HG02840 (cell line): ENCODE measurements around the gene SERPINB2.
"Not testable (repeated sequence)": the region's sequence is repeated elsewhere in the genome, so short reads cannot be mapped to it uniquely, and the experiment has no call there.

Experiments used
- ATAC-seq: cut with Tn5 transposase; IDR thresholded peaks from one replicate; pipeline ENCODE4 v1.9.1; 2021; ENCODE audit warnings: mild to moderate bottlenecking, moderate library complexity, moderate number of reproducible peaks; ENCODE audit not compliant: unreplicated experiment, low FRiP score

Gene SERPINB2

DNA sequence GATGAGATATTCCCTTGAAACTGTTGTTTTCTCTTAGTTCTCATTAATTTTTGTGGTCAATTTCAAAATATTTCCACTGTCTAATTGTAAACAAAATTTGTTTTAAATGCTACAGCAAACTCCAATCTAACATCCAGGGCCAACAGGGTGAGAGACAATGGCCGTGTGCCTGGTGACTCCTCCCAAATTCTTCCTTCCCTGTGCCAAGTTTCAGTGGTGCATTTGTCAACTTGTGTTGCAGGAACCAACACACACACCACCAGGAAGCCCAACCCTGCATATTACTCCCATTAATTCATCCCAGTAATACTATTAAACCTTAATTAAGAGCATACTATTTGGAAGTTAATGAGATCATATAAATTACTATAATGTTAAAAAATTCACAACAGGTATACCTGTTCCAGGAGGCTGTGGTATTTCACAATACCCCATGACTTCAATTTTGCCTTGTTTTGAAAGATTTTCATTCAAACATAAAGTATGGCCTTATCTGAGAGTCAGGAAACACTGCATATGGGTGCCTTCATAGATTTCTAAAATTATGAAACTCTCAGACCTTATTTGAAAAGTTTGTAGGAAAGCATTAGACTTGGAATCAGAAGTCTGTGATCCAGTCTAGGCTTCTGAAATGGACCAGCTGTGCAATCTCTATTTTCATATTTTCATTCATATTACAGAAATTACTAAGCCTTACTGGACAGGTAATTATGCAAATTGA, 1.1 kb downstream of the SERPINB2 start:
- ATAC-seq: no peak

DNA sequence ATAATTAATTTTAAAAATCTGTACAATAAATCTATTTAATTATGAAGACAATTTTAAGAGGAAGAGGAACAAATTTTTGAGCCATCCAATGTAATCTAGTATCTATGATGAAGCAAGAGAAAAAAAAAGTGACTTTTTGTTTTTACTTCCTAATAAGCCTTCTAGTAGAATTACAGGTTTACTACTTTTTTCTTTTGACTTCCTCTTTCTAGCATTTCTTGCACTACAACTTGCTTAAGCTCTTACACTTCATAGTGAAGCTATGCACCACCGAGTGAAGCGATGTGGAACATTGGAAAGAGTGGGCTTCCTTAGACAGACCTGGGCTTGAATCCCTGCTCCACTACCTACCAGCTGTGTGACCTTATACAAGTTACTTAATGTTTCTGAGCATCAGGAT, 2.1 kb downstream of the SERPINB2 start:
- no peak for ATAC-seq

DNA sequence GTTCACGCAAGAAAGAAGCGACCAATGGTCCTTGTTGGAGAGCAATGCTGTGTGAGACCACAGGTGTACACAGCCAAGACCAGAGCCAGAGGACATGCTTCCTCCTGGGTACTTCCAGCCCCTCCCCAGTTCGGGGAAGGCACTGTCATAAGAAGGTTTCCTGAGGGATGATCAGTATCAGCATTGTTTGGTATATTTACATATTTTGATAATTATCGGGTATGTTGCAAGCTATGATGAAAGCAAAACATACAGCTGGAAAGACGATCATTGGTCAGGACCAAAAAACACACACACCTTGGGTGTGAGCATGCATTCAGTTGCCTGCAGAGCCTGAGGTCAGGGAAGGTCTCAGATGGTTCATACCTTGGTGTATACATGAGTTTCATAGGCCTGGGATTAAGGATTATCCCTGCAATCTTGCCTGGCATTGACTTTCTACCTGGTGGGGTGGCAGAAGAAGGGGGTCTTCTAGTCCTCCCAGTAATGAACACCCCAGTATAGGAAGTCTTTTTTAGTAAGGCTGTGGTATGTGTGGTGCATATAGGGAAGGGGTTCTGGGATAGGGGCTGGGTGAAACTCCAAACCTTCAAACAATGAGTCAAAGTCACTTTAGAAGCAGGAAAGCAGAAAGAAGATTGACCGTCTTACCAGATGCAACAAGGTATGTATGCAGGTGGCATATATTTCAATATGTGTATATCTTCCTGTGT, 2.9 kb downstream of the SERPINB2 start:
- no peak for ATAC-seq

DNA sequence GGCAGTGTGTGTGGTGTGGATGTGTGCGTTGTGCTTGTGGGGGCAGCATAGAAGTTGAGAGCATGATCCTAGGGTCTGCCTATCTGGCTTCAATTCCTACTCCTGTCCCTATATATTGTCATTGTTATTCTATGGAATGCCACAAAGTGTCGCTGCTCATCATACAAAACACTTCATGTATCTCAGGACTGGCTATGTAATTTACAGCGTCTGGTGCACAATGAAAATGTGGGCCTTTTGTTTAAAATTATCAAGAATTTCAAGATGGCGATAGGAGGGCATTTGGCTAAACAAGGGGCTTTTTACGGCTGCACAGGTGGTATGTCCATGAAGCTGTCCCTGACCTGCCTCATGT, 3.4 kb downstream of the SERPINB2 start:
- no peak for ATAC-seq

DNA sequence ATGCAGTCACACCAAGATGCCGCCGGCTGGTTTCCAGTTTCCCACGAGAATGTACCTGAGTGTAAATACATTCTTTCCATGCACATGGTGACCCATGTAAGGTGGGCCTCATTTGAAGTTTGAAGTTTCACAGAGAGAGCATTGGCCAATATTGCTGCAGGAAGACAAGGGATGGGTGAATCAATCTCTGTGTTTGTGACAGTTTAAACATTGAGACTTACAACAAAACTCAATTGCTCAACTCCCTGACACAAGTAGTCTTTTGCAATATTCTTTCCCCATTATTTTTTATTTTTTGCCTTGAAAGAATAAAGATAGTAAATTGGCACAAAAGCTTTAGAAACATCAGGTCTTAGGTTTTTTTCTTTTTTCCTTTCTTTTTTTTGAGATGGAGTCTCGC, 5.1 kb downstream of the SERPINB2 start:
- ATAC-seq: no peak

DNA sequence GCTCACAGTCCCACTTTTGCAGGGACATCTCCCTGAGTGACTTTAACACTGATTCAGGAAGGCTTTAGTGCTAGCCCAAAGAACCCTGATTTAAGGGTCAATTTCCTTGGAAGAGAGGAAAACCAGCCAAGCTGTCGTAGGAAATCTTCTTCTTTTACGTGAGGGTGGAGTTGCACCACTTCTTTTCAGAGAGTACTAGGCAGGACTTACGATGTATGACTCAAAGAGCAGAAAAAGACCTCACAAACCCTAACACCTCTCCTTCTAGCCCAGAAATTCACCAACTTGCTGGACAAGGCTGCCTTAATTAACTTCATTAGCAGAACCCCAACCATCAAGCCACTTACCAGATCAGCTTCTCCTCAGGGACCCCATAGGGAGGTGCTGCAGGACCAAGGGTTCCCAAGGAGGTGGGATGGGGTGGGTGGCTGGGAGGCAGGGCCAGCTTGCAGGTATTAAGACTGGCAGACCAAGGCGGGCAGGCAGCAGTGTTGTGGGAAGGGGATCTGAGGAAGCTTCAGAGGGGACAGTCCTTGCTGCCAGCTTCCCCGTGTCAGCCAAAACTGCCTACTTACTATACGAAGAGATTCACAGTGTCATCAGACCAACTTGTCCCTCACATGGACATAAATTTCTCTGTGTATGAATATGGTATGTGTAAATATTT, 6.7 kb downstream of the SERPINB2 start:
- ATAC-seq: no peak

DNA sequence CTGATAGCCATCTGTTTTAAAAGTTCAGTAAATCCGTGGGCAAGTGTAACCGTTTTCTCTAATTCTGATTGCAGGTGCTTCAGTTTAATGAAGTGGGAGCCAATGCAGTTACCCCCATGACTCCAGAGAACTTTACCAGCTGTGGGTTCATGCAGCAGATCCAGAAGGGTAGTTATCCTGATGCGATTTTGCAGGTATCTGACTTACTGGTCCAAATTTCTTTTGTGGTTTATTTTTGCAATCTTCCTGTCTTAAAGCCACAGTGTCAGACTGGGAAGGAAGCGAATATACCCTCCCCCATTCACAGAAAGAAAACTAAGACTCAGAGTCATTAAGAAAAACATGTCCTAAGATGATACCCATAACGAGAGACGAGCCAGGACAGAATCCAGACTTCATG, 7.7 kb downstream of the SERPINB2 start:
- no peak for ATAC-seq

DNA sequence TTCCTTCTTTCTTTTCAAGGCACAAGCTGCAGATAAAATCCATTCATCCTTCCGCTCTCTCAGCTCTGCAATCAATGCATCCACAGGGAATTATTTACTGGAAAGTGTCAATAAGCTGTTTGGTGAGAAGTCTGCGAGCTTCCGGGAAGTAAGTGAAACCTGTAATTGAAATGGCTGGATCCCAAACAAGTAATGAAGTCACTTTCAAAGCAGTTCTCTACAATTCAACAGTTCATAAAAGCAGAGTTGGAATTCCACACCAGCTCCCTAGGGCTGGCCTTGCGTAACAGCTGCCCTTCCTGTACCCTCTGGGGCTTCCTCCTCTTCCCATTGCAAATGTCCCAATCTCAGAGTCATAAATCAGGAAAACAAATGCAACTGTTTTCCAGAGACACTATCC, 9.6 kb downstream of the SERPINB2 start:
- no peak for ATAC-seq

DNA sequence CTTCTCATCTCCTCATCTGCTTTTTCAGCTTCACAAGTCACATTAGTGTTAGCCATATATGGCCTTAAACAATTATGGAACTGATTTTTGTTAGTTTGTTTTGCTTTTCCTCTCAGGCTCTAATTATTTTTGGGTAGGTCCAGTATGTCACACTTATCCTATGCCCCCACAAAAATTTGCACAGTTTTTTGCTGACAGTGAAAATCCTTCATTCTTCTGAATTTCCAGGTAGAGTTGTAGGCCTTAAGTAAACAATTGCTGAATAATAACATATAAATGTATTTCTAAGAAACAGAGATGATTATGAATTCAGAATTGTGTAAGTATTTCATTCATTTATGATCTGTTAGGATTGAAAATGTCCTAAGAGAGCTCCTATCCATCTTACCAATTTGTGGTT, 11.7 kb downstream of the SERPINB2 start:
- no peak for ATAC-seq

DNA sequence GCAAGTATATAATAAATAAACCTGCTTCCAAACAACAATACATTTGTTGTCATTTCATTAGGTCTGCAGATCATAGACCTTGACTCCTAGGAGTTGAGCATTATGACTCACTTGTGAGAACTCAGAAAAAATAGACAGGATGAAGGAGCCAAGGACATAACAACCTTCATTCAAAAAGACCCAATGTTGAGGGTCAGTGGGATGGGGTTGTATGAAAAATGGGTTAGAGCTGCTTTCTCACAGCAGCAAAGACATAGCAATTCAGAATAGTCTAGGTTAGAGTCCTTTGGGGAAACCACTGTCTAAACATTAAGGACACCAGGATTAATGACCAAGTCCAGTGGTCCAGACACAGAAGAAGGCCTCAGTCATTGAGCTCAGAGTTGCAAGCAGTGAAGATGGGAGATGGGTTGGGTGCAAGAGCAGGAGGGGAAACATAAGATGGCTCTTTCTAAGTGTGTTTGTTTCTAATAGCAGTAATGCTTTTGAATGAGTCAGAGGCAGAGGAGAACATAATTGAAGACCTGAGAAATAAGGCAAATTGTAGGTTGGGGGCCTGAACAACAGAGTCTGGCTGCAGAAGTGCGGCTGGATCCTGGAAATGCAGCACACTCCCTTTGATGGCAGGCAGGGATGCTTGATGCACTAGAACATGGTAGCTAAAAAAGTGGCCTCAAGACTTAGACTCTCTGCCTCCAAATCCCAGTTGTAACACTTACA, 16.5 kb downstream of the SERPINB2 start:
- ATAC-seq: no peak

DNA sequence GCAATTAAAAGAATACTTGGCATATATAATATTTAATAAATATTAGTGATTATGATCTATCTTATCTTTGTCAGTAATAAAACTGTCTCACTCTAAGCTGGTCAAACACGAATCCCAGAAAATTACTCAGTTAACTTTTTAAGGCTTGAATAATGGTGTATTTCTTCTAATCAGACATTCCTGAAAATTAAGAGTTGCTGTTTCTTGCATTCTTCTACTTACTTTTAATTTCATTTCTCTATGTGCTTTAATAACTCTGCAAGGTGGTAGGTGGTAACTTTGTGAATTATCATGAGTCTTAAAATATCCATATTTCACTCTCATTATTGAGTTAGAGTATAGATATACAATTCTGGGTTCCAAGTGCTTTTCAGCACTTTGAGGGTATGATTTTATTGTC, 17.2 kb downstream of the SERPINB2 start:
- ATAC-seq: no peak

DNA sequence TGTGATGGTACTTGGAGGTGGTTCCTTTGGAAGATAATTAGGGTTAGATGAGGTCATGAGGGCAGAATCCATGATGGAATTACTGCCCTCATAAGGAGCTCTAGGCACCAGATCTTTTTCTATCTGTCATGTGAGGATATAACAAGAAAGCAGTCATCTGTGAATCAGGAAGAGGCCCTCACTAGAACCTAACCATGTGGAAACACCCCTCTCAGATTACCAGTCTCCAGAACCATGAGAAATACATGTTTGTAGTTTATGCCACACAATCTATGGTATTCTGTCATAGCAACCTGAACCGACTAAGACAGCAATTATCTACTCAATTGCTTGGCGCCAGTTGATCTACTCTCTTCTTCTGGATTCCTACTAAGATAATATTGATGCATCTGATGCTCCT, 17.9 kb downstream of the SERPINB2 start:
- ATAC-seq: no peak

DNA sequence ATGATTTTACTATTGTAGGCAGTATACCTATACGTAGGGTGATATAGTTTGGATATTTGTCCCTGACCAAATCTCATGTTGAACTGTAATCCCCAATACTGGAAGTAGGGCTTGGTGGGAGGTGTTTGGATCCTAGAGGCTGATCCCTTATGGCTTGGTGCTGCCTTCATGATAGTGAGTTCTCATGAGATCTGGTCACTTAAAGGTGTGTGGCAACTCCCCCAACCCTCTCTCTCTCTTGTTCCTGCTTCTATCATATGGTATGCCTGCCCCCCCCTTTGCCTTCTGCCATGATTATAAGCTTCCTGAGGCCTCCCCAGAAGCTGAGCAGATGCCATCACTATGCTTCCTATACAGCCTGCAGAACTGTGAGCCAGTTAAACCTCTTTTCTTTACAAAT, 18.6 kb downstream of the SERPINB2 start:
- no peak for ATAC-seq

DNA sequence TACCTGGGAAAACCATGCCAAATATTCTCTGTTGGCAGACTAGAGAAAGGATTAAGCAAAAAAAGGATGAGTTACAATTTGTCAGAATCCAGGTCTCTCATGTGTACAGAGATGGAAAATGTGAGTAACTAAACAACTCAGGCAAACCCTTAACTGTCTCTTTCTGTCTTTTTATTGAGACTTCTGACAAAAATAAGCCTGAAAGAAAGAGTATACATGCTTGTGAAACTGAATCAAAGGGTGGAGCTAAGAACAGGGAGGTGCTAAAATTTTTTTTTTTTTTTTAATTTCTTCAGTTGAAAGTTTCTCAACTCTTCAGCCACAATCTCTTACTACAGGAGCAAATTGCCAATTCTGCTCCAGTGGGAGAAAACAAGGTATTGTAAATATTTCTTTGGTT, 20.2 kb downstream of the SERPINB2 start, which contains the start of gene SERPINB10:
SERPINB10 (plus strand) TSS at position 295 of the 400 bp plus-strand sequence. CDS start 7,553 bp downstream, outside the sequence.
- peak; percentile 52 for ATAC-seq

DNA sequence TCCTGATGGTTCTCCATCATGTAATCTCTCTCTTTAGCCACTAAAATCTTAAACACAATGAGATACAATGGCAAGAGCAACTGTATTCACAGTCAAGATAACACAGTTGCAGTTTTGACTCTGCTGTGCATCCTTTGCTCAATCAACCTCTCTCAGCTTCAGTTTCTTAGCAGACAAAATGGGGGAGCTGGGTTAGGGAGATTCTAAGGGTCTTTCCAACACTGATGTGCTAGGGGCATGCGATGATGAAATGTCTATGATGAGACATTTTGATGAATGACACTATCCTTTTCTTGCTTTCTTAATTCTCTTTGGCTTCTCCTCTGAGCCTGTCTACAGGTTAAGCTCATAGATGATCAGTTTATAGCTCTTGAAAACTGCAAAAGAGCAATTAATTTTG, 21.4 kb downstream of the SERPINB2 start:
- no peak for ATAC-seq

DNA sequence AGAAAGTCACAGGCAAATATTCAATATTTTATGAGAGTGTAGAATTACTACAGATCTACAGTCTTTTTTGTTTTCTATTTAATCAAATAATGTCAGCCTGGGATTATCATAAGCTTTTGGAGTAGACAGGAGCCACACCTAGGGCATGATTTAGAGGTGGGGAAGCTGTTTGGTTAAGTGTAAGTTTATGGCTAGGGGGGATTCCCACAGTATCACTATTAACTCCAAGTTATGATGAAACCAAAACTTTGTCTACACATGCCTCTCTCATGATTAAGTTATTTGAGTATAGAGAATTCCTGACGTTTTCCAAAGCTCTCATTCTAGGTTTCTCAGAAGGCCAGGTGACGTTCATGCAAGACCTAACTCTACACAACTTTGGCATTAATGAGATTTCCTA, 22.4 kb downstream of the SERPINB2 start:
- ATAC-seq: peak; percentile 76

DNA sequence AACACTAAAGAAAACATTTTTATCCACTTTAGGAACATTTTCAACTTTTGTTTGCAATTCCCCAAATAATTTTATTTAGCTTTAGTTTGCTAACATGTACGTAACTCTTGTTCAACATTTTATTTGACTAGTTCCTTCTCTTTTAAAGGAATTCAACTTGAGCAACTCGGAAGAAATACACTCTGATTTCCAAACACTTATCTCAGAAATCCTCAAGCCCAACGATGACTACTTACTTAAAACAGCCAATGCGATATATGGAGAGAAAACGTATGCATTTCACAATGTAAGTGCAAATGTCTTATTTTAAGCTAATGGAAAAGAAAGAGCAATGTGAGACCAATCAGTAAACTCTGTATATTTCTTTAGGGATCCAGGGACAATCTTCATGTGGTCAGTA, 30.3 kb downstream of the SERPINB2 start:
- ATAC-seq: no peak

DNA sequence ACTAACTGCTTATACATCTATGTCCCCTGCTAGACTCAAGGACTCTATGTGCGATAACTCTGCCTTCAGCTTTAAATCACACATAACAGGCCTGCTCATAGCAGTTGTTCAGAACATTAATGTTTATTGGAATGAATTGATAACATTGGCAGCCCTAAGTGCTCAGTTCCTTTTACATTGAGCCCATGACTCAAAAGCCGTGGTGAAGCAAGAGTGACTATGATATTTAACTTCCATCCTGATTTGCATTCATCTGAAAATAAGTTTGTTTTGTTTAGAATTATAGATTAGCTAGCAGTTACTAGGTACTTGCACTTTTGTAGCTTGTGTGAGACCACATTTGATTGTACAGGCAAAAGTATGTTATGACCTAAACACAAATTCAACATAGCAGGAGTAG, 34.5 kb downstream of the SERPINB2 start:
- ATAC-seq: no peak

DNA sequence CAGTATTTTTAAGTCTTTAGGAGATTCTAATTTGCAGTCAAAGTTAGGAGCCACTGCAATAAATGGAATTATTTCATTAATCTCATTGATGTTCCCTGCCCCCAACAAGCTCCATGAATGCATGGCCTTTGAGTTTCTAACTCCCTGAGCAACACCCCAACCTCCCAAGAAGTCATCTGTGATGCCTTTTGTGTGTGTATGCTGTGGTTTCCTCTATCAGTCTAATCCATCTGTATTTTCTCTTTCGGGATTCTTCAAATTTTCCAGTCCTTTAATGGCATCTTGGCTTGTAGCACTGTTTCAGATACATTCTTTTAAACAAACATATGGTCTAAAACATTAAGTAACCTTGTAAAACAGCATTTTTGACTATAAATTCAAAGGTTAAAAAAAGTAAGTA, 37.0 kb downstream of the SERPINB2 start:
- no peak for ATAC-seq

DNA sequence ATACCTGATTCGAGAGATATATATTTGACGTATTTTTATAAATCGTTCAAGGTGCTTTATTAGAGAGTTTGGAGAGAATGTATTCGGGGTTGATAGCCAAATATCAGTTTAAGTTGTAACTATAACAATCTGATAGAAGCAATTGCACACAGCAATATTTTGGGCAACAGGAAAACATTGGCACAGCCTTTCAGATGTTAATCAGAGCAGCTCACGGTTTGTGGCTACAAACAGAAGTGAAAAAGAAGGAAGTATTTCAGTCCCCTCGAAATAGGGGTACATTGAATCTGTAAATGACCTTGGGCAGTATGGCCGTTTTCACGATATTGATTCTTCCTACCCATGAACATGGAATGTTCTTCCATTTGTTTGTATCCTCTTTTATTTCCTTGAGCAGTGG, 40.8 kb downstream of the SERPINB2 start:
- ATAC-seq: no peak

DNA sequence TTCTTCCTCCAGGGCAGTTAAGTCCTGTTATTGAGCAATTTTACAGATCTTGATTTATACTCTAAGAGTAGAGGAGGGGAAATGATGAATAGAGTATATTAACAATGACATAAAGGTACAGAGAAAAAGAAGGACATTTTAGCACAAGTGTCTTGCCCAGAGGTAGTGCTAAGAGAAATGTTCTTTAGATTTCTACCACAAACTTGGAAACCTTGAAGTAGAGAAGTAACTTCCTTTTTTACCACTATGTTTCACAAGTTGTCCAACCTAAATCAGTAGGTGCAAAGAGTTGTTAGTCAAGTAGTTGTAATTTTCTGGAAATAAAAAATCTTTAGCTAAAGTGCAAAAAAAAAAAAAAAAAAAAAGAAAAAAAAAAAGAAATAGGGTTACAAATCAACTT, 41.9 kb downstream of the SERPINB2 start:
- not testable (repeated sequence) for ATAC-seq
